Measurements from ENCODE around the gene IGFL3. TPM values are rescaled to one million over a fixed set of nuclear protein-coding genes. Genes with fewer than 3 reads are reported as not detected.

Gene IGFL3
- total and polyA plus RNA-seq, 2 of the 13 experiments (the other 11 are each of a cell fraction or from before 2014, with no cell fraction given) = not detected

GRCh38 chr19:46076951-46077814, 47.3 kb downstream of the IGFL3 start (continued):
- TF ChIP-seq MAZ (IDR thresholded peaks at IDR 0.05; ENCODE audit: borderline replicate concordance, low read depth, low read length) (no peak), MAZ (CRISPR knock-in tag; IDR thresholded peaks at IDR 0.05; ENCODE audit: low read depth) (0 out of 2 replicates have a peak, but pooled peaks have one; percentile 40), XRCC5 (optimal IDR thresholded peaks at IDR 0.05; ENCODE audit: low read length) (peak; percentile 89), THRA (CRISPR knock-in tag; IDR thresholded peaks at IDR 0.05; ENCODE audit: borderline replicate concordance) (no peak), TBP (CRISPR knock-in tag; IDR thresholded peaks at IDR 0.05) (no peak), SP1 (IDR thresholded peaks at IDR 0.05) (no peak), SP1 (CRISPR knock-in tag; IDR thresholded peaks at IDR 0.05) (no peak), GATAD1 (CRISPR knock-in tag; IDR thresholded peaks at IDR 0.05) (peak; percentile 62; the same call in 1 of the 2 replicates), MXD4 (CRISPR knock-in tag; IDR thresholded peaks at IDR 0.05) (no peak), AKNA (CRISPR knock-in tag; IDR thresholded peaks at IDR 0.05; ENCODE audit: borderline replicate concordance) (no peak), U2AF1 (optimal IDR thresholded peaks at IDR 0.05; ENCODE audit: low read depth, low read length) (no peak), ZKSCAN1 (IDR thresholded peaks at IDR 0.05; ENCODE audit: low read length) (peak; percentile 47; the same call in 1 of the 2 replicates), MTF1 (CRISPR knock-in tag; IDR thresholded peaks at IDR 0.05) (no peak), NCOA5 (CRISPR knock-in tag; IDR thresholded peaks at IDR 0.05) (no peak), ZNF850 (CRISPR knock-in tag; conservative IDR thresholded peaks at IDR 0.05) (0 out of 2 replicates have a peak, but pooled peaks have one; percentile 61), MAX (IDR thresholded peaks at IDR 0.05) (0 out of 2 replicates have a peak, but pooled peaks have one; percentile 34), ZNF18 (CRISPR knock-in tag; IDR thresholded peaks at IDR 0.05; ENCODE audit: insufficient replicate concordance) (no peak), ZNF800 (CRISPR knock-in tag; IDR thresholded peaks at IDR 0.05) (peak; percentile 89), HNRNPLL (IDR thresholded peaks at IDR 0.05; ENCODE audit: low read depth, low read length, poor library complexity, severe bottlenecking) (peak; percentile 81), KDM3A (CRISPR knock-in tag; IDR thresholded peaks at IDR 0.05; ENCODE audit: low read depth) (peak; percentile 44; the same call in 1 of the 2 replicates)

Data from HepG2 (cell line).